Epithelial cell of proximal tubule (primary cell): ENCODE data around the gene FGFBP2. TPM values are rescaled to one million over a fixed set of nuclear protein-coding genes. Genes with fewer than 3 reads are reported as not detected.

ENCODE experiments used
- DNase-seq: peaks from one replicate; pipeline ENCODE4 v3.0.0-alpha.2; 2011; ENCODE audit warnings: low read depth
- H3K4me3 ChIP-seq: 2 replicates; pipeline ENCODE4 v1.5.1; 2011; ENCODE audit warnings: low read depth, mild to moderate bottlenecking, low read length
- CTCF ChIP-seq: conservative IDR thresholded peaks from 2 replicates; pipeline ENCODE4 v1.5.1; 2012; ENCODE audit warnings: low read depth, mild to moderate bottlenecking, low read length
- total RNA-seq: library from RNA; depleted of rRNA; stranded (reverse); fragments of >200 nt; gene quantifications from 2 replicates; pipeline ENCODE4 v1.2.3, GENCODE V29; 2015

Gene FGFBP2
- total RNA-seq, 1 donor from 2014 or later: not detected

- no peak overlapping the region for H3K4me3 ChIP-seq
Measured at GRCh38 chr4:15942283-15942682, 20.7 kb downstream of the FGFBP2 start.

GRCh38 chr4:15938640-15939039 lies 24.3 kb downstream of the FGFBP2 start, which contains the start of gene FGFBP1:
Gene FGFBP1, minus strand, starts transcription at chr4:15938740. Its CDS starts 2,108 bp downstream, at chr4:15936632.
- DNase-seq: no peak
- TF ChIP-seq CTCF: no peak
- H3K4me3 ChIP-seq: no peak within 1 kb of the TSS

More at GRCh38 chr4:15942283-15942682, 20.7 kb downstream of the FGFBP2 start:
- TF ChIP-seq CTCF: no peak
- DNase-seq: no peak

GRCh38 chr4:15938182-15938581 lies 24.8 kb downstream of the FGFBP2 start:
- TF ChIP-seq CTCF: no peak
- DNase-seq: no peak
- no peak overlapping the region for H3K4me3 ChIP-seq

GRCh38 chr4:15936495-15936894 lies 26.5 kb downstream of the FGFBP2 start:
- no peak for DNase-seq
- no peak overlapping the region for H3K4me3 ChIP-seq
- no peak for TF ChIP-seq CTCF

GRCh38 chr4:15935504-15936402 lies 27.2 kb downstream of the FGFBP2 start:
- no peak for DNase-seq
- H3K4me3 ChIP-seq: no peak overlapping the region
- no peak for TF ChIP-seq CTCF

- DNase-seq: no peak
- TF ChIP-seq CTCF: no peak
- no peak overlapping the region for H3K4me3 ChIP-seq
Measured at GRCh38 chr4:15934259-15934658, 28.7 kb downstream of the FGFBP2 start.
